Left kidney (tissue), 2 donors: ENCODE results near the gene SEMA5B. TPM values are rescaled to one million over a fixed set of nuclear protein-coding genes. Genes with fewer than 3 reads are reported as not detected.

Source experiments
- DNase-seq: peaks from one replicate; pipeline ENCODE4 v3.0.0-alpha.2; 2013
- polyA plus RNA-seq: library from polyadenylated mRNA; unstranded; fragments of 120-200 nt; gene quantifications from one replicate; pipeline ENCODE4 v1.2.1, GENCODE V29; 2013; ENCODE audit not compliant: insufficient read length

The SEMA5B gene
- polyA plus RNA-seq, 1 donor: 28.1 TPM

DNA sequence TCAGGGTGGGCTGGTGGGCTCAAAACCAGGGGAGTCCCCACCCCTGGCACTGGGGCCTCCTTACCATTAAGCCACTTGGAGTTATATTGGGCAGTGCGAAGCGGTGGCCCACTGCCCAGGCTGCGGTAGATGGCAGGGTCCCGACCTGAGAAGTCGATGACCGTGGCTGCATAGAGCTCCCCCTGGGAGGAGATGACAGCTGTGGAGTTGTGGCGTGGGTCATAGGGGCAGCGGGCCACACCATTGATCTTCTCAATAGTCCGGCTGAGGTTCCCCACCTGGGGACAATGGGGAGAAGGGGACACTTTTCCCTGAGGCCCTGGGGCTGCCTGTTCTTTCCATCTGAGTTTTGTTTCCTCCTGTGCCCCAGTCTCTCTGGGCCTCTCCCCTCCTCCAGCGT, 99.8 kb downstream of the SEMA5B start:
- no peak for DNase-seq

DNA sequence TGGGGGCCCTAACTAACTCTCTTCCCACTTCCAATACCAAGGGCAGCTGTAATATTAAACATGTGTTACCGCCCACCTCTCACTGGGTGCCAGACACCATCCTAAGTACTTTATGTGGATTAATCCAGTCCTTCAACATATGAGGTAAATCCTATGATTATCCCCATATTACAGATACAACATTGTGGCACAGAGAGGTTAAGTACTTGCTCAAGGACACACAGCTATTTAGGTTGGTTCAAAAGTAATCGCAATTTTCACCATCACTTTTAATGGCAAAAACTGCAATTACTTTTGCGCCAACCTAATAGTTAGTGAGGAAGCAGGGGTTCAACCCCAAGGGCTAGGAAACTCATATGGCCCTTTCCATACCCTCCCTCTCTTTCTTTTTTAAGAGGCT, 100.8 kb downstream of the SEMA5B start:
- no peak for DNase-seq

DNA sequence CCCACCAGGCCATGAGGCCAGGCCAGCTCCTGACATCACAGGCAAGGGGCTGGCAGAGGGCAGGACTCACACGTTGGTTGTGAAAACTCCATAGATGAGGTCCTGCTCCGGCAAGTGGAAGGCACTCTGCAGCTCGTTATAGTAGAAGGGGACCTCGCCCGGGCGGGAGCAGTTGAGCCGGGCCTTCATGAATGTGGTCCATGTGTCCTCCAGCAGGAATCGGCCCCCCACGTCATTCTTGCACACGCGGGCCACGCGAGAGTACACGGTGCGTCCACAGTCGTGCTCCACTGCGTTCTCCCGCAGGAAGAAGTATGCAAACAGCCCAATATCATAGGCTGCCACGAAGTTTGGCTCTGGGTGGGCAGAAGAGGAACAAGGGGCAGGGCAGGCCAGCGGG, 101.2 kb downstream of the SEMA5B start:
- no peak for DNase-seq

DNA sequence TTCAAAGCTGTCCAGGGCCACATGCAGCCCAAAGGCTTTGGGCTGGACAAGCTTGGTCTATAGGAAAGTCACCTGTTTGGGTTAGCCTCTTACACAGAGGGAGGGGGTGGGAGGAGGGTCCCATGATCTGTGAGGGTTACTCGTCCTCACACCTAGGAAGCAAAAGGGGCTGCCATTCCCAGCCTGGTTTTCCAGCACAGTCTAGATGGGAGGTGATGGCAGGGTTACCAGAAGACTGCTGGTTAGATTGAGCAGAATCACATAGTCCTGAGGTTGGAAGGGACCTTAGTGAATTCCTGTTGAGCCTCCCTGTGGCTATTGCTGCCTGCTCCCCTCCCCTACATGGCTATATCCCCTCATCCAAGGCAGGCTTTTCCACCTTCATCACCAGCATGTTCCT, 101.8 kb downstream of the SEMA5B start:
- no peak for DNase-seq

GRCh38 chr3:122924056-122924455, 103.5 kb downstream of the SEMA5B start:
- DNase-seq: no peak

GRCh38 chr3:122923611-122924010, 104.0 kb downstream of the SEMA5B start:
- no peak for DNase-seq

DNA sequence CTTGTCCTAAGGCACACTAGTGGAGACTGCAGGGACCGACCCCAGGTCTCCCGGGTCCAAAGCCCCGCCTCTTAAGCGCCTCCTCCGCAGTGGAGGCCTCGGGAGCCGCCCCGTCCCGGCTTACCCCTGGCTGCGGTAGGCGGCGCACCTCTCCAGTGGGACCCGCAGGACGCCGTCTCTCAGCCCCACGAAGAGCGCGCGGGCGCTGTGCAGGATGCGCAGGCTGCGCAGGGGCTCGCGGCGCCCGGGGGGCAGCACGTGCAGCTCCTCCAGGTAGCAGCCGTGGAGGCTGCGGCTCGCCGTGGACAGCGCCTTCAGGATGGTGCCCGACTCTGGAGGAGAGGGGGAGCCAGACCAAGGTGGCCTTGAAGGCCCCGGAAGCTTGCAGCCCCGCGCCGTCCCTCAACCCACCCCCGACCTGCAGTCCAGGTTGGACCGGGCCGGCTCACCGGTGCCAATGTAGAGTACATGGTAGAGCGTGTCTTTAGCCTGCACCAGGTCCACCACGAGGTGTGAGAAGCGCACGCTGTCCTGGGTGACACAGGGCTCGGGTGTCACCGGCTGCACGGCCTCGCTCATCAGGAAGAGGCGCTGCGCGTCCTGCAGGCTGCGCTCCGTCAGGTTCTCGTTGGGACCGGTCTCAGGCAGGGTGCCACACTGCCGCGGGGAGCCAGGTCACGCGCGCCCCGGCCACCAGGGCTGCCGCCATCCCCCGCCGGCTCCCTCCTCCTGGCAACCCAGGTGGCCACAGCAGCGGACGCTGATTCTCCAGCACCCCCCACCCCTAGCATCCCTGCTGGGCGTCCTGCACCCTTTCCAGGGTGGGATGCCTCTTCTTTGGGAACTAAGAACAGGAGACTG, 105.5 kb downstream of the SEMA5B start:
- no peak for DNase-seq

GRCh38 chr3:122920986-122921385, 106.6 kb downstream of the SEMA5B start:
- DNase-seq: no peak

- DNase-seq: no peak
Measured at GRCh38 chr3:122919291-122919610, 108.3 kb downstream of the SEMA5B start.

DNA sequence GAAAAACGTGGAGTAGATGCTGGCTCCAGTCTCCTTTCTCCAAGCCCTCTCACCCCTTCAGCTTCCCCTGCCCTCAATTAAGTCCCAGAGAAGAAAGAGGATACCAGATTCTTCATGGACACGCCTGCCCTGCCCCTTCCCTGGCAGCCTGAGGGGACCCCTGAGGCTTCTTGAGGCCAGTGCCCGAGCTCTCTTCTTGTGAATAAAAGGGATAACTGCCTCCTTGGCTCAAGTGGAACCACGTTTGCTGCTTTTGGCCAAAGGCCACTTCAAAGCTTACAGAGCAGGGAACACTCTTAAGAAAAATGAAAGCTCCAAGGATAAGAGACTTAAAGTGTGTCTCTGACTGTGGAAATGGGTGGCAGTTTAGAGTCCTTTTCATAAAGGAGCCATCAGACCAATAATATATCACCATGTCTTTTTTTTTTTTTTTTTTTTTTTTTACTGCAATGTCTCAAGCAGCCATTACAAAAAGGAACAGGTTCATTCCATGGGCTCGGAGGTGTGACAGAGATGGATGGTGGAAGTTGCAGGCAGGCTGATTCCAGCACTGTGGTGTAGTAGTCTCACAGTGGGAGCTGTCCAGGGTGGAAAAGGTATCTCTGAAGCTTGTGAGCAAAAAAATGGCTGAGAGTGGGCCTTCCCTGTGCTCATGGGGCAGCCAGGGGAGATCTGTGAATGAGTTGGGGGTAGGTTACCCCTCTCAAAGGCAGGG, 108.8 kb downstream of the SEMA5B start:
- DNase-seq: peak; percentile 24

- DNase-seq: no peak
Measured at GRCh38 chr3:122917412-122917811, 110.2 kb downstream of the SEMA5B start.

GRCh38 chr3:122916580-122916979, 111.0 kb downstream of the SEMA5B start:
- no peak for DNase-seq

- no peak for DNase-seq
Measured at GRCh38 chr3:122916084-122916483, 111.5 kb downstream of the SEMA5B start.

- DNase-seq: no peak
Measured at GRCh38 chr3:122915300-122916055, 112.1 kb downstream of the SEMA5B start.

DNA sequence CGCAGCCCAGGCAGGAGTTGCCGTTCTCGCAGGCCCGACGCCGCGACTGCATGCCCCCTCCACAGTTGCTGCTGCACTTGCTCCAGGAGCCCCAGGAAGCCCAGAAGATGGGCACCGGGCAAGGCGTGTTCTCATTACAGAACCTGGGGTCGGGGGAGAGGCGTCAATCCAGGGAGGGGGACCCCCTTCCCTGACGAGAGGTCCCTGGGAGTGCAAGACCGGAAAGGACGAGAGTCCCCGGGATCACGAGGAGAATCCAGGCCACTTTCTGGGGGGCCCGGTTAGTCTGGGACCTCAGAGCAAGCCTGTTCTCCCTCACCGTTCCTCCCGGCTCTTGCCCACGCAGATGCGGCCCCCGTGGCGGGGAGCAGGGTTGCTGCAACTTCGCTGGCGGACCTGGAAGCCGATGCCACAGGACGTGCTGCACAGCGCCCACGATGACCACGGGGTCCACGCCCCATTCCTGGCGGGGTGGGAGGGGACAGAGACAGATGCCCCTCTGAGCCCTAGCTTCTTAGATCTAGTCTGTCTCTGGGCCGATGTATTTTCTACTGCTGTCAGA, 113.9 kb downstream of the SEMA5B start:
- DNase-seq: no peak

- DNase-seq: no peak
Measured at GRCh38 chr3:122912772-122913538, 114.6 kb downstream of the SEMA5B start.

DNA sequence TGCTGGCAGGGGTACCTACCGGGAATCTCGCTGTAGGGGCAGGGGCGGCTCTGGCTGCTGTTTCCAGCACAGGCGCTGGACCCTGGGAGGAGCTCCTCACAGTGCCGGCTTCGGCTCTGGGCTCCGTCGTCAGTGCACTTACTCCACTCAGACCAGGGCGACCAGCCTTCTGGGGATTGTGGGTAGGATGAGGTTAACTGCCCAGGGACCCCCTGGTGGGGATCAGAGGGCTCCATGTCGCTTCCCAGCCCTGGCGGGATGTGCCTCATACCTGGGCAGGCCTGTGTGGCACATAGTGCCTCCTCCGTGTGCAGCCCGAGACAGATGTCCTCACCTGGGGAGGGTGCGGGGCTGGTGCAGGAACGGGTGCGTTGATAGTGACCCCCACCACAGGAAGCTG, 115.7 kb downstream of the SEMA5B start:
- DNase-seq: no peak

DNA sequence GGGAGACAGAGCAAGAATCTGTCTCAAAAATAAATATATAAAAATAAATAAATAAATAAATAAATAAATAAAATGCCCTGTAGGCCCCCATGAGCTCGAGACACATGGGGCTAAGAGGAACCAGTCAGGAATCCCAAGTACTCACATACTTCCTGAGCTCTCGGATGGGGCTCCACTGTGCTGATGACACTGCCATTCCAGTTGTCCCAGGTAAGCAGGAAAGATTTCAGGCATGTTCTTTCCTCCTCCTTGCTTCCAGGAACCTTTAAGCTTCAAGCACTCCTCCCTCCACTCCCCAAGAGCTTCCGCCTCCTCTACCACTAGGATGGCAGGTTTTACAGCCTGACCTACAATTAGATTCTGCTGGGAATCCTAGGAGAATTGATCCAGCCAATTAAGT, 119.3 kb downstream of the SEMA5B start:
- DNase-seq: no peak

DNA sequence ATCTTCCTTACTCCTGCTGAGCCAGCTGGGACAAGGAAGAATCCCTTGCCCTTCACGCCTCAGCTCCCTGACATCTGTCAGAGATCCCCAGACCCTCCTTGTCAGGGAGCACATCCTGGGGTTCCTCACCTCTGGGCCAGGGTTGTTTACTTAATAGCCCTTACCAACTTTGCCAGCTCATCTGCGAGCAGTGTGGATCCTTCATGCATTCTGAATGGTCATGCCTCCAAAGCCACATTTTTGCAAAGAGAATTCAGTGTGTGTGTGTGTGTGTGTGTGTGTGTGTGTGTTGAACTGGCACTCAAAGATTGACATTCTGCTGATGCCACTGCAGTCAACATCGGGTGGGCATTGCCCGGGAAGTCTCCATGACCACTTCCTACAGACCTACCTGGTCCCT, 120.1 kb downstream of the SEMA5B start:
- no peak for DNase-seq

- no peak for DNase-seq
Measured at GRCh38 chr3:122903171-122903570, 124.4 kb downstream of the SEMA5B start.

DNA sequence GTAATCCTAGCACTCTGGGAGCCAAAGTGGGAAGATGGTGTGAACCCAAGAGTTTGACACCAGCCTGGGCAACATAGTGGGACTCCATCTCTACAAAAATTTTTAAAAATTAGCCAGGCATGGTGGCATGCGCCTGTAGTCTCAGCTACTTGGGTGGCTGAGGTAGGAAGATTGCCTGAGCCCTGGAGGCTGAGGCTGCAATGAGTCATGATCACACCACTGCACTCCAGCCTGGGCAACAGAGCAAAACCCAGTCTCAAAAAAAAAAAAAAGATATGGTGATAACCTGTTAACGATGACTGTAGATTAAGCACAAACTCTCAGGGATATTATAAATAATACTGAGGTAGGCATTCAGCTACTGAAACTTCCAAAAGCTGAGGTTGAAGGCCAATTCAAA, 125.2 kb downstream of the SEMA5B start:
- no peak for DNase-seq

DNA sequence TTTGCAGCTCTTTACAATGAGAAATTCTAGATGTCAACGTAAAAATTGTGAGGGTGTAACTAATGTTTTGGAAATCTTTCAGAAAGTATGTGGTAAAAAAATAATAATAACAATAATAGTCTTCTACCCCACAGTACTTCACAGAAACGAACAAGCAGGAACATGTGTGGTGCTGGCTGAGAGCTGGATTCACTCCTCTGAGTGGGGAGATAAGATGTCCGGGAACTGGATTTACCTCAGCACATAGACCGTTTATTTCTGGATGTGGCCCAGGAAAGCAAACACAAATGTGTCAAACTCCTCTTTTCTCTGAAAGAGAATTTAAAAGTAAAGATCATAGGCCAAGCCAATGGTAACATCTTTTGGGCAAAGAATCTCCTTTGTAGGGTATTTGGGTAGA, 129.3 kb downstream of the SEMA5B start:
- DNase-seq: no peak
